Measurements from ENCODE around the gene PABPC1L2A.
"Not testable (repeated sequence)": the region's sequence is repeated elsewhere in the genome, so short reads cannot be mapped to it uniquely, and the experiment has no call there.

The PABPC1L2A gene

GRCh38 chrX:73079024-73079562 lies at the start of gene PABPC1L2A:
PABPC1L2A (minus strand) TSS chrX:73079512; CDS start chrX:73079386, 126 bp downstream.
- DNase-seq (ENCODE audit: low spot score) = not testable (repeated sequence)

GRCh38 chrX:73127700-73128241 lies 48.5 kb upstream of the PABPC1L2A start:
- DNase-seq (ENCODE audit: low spot score) = no peak

- DNase-seq (ENCODE audit: low spot score) = no peak
Measured at GRCh38 chrX:73126240-73126639, 46.9 kb upstream of the PABPC1L2A start.

GRCh38 chrX:73099505-73099904 lies 20.2 kb upstream of the PABPC1L2A start:
- not testable (repeated sequence) for DNase-seq (ENCODE audit: low spot score)

GRCh38 chrX:73086766-73087165 lies 7.5 kb upstream of the PABPC1L2A start:
- not testable (repeated sequence) for DNase-seq (ENCODE audit: low spot score)

GRCh38 chrX:73079884-73080283 lies 572 bp upstream of the PABPC1L2A start:
- not testable (repeated sequence) for DNase-seq (ENCODE audit: low spot score)

- DNase-seq (ENCODE audit: low spot score) = not testable (repeated sequence)
Measured at GRCh38 chrX:73078597-73078996, 715 bp downstream of the PABPC1L2A start.

- DNase-seq (ENCODE audit: low spot score) = no peak
Measured at GRCh38 chrX:73076838-73077237, 2.5 kb downstream of the PABPC1L2A start.

- no peak for DNase-seq (ENCODE audit: low spot score)
Measured at GRCh38 chrX:73069365-73070035, 9.8 kb downstream of the PABPC1L2A start.

- no peak for DNase-seq (ENCODE audit: low spot score)
Measured at GRCh38 chrX:73068467-73069364, 10.6 kb downstream of the PABPC1L2A start.

- DNase-seq (ENCODE audit: low spot score) = not testable (repeated sequence)
Measured at GRCh38 chrX:73067761-73068466, 11.4 kb downstream of the PABPC1L2A start.

GRCh38 chrX:73028876-73029275 lies 50.4 kb downstream of the PABPC1L2A start:
- DNase-seq (ENCODE audit: low spot score) = no peak

Data from germinal center (tissue), 1 donor.